HG02623 (cell line): Measurements from ENCODE around the gene NSF.
"Not testable (repeated sequence)": the region's sequence is repeated elsewhere in the genome, so short reads cannot be mapped to it uniquely, and the experiment has no call there.

Experiments used
- ATAC-seq: cut with Tn5 transposase; IDR thresholded peaks from one replicate; pipeline ENCODE4 v1.9.1; 2021; ENCODE audit warnings: moderate library complexity; ENCODE audit not compliant: unreplicated experiment

NSF gene

DNA sequence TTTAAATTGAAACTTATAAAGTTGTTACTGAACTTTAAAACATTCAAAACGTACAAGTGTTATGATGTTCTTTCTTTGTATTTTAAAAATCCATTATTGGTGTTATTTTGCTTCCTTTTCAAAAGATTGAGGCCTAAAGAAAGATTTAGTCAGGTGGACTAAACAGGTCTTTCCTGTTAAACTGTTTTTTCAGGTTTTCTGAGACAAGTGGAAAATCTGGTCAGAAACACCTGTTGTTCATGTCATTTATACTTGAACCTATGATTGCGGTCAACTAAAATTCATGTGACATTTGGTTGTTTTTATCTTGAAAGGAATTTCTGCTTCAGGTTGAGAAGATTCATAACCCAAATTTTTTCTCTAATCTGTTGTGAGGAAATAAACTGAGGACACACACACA lies 108.5 kb downstream of the NSF start:
- not testable (repeated sequence) for ATAC-seq

DNA sequence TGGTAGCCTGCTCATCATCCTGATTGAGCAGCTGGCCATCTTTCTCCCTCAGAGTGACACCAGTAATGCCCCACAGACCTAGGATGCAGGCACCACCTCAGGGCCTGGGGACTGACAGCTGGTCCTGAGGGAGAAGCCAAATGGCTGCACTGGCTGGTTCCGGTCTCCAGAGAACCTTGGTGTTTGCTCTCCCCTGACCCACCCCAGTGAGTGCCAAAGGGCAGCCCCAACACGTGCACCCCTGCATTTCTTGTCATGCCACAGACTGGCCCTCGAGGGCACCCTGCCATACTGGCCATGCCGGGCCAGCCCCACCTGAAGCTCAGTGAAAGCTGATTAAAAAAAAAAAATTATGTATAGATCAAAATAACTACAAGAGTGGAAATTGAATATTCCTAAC lies 127.5 kb downstream of the NSF start:
- no peak for ATAC-seq

DNA sequence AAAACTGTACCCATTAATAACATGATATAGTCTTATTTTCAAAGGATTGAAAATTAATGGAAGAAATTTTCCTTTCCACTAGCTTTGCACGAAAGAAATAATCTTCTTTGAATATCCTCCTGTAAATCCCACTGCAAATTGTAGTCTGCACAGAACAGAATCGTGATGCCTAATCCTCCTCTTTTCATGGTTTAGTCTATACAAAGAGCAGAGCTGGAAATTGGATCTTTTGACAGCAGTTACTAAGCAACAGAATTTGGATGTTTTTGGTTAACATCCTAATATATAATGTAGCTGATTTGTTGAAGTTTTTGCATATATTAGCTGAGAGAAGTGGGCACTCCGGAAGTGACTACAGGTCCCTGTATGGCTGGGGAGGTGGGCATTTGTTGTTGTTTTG lies 129.4 kb downstream of the NSF start:
- no peak for ATAC-seq

DNA sequence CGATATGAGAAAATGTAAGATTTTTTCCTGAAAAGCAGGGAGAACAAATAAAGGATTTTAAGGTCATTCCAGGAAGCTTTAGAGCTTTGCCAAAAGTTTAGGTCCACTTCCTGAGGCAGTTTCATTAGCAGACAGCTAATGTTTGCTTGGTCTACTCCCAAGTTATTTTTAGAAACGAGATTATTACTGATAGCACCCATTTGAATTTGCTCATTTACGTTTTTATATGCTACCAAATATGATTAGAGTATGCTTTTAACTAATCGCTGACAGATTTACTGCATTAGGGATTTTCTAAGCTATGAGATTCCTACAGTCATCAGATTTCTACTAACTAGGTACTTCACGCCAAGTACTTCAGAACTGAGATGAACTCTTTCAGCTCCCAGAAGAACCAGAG lies 129.9 kb downstream of the NSF start:
- no peak for ATAC-seq

DNA sequence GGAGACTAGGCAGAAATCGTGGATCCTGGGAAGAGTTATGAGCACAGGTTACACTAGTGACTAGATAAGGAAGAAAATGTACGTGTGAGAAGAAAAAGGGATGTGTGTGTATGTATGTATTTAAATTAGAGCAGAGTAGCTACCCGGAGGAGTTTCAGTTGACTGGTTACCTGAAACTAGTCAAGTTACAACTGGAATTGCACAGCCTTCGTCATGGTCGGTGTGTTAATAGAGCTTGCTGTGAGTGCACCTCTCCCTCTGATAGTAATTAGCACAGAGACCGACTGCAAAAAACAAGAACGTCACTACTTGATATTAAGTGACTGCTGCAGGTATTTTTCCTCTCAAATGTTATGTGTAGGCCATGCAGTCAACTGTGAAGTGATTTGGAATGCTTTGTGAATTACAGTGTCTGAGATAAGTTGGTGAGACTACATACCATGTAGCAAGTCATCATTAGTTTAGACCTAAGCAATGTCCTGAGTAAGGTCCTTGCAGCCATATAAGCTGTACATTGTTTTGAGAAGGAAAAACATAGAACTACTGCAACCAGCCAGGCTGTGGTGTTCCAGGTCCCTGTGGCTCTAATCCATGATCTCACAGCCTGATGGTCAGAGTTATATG lies 132.3 kb downstream of the NSF start:
- no peak for ATAC-seq

DNA sequence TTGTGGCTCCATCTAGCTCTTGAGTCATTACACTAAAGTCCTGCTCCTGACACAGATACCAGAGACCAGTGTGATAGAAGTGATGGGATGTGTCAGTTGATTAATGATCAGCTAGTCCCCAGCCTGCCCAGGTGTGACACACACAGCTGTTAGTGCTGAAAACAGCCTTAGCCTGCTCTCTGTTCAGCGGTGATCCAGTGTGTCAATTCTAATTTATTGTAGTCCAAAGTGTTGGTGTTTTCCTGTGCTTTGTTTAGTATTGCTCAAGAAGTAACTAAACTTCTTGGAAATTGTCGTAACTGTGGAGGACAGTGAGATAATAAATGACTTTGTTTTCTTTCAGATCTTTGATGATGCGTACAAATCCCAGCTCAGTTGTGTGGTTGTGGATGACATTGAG lies 135.7 kb downstream of the NSF start:
- no peak for ATAC-seq

DNA sequence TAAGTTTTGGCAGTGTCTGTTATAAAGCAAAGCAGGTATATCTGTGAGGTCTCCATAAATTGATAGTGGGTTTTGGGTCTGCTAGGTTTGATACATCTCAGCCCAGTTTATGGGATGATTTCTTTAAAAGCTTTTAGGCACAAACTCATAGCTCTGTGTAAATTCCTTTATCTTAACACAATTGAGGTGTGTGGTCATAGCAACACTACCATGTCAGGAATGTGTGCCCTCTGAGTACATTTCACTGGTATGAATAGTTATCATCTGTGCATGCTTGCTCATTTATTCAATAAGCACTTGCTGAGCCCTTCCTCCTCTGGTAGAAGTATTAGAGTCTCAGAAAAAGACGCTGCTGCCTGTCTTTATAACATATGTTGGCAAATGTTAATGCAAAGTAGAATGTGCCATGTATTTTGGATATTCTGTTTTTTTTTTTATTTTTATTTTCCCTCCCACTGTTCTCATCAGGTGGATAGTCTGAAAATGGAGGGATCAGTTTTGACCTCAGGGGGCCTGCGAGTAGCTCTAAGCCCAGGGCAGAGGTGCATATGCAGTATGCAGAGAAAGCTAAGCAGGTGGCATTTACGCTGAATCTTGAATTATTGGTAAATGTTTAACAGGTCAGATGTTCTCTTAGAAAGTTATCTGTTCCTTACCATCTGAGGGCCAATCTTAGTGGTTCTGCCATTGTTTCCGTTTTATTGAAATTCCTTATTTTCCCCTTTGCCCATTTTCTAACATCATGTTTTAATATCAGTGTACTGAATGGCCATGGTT lies 137.3 kb downstream of the NSF start:
- ATAC-seq = no peak

DNA sequence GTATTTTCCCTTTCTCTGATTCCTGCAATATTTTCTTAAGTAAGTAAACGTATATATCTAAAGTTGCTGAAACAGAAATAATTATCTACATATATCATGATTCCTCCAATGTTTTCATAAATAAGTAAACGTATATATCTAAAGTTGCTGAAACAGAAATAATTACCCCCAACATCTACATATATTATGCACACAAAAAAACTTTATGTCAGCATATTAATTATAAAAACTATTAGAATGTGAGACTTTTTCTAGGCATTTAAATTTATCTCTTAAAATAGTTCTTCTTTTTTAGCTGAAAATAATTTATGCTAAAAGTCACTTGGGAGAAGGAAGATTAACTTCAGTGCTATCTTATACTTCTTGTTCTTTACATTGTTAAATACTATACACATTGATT lies 139.6 kb downstream of the NSF start:
- ATAC-seq = no peak

DNA sequence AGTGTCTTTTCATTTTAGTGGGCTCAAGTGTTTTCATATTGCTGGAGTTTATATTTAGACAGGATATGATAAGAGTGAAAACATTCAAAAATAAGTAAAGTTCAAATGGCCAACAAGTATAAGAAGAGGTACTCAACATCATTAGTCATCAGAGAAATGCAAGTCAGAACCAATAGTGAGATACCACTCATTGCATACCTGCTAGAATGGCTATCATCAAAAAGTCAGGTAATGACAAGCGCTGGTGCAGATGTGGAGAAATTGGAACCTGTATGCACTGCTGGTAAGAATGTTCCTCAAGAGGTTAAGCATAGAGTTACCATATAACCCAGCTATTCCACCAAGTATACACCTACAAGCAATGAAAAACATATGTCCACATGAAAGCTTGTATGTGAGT lies 140.2 kb downstream of the NSF start:
- no peak for ATAC-seq

DNA sequence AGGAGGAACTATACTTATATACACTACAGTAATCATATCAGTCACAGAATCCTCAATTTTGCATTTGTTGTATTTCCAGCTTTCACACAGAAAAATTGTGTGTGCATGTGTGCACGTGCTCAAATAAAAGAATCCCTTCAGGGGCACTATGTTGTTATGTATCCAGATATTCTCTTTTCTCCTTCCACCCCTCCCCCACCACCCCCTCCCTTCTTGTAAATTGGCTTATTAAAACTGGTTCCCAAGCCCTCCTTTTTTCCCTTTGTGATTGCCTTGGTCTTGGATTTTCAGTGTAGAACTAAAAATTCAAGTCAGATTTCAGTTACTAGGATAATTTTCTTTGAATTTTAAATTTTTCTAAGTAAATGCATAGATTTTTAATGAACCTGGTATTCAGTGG lies 141.7 kb downstream of the NSF start:
- ATAC-seq = no peak

DNA sequence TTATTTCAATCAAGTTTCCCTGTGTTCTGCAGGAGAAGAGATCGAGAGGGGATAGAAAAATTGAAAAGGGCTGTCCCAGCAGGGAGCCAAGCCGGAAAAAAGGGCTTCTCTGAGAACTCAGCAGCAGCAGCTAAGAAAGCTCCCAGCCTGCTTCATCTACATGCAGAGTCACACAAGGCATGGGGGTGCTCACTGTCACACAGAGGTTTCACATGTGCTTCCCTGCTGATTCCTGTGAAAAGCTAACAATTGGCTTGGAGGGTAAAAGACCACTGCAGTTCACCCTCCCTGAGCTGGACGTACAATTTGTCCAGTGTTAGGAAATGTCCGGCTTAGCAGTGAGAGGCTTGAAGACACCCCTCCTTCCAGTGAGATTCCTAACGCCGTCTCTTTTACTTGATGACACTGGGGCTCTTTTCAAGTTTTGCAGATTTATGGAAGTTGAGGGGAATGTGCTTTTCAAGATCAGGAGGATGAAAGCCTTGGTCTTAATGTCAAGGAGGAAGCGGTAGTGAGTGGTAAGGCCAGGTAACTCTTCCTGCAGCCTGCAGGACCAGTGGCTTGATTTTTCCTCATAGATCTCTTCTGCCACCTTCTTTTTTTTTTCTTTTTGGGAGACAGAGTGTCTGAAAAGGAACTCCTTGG lies 142.4 kb downstream of the NSF start:
- ATAC-seq = no peak

DNA sequence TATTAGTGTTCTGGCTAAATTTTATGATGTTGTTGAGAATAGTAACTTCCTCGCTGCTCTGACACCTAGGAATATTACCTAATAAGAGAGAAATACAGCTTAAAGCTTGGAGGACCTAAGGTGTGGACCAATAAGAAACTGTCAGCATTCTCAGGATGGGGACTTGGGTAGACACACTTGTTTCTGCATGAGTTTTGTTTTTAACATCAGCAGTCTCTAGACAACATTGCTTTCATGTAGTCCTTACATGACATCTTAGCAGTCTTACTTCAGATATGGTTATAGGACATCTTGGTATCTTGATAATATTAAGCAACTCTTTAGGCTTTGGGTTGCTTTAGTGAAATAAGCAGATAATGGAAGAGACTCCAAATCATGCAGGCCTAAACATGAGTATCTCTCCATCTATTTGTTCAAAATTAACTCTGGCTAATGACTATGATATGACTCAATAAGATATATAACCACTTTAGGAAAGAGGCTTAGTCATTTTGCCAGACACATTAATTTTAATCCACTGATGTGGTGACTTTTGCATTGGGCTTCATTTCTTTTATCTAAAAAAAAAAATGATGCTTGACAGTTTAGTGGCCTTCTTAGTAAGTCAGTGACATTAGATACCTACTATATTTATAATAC lies 143.5 kb downstream of the NSF start:
- no peak for ATAC-seq

DNA sequence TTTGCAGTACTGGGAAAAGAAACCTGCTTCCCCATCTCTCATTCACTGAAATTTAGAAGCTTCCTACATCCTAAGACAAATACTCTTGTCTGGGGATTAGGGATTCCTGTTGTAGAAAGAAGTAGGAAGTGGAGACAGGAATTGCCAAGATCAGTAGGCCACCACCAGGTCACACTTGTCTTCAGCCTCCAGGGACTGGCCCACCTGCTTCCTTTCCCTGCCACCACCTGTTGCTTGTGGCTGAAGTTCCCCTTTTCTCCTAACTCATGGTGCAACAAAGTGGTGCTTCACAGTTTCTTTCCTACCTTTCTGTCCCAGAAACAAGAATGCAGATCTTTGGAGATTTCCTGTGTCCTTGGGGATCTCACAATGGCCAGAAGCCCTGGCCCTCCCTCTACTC lies 145.6 kb downstream of the NSF start:
- no peak for ATAC-seq

DNA sequence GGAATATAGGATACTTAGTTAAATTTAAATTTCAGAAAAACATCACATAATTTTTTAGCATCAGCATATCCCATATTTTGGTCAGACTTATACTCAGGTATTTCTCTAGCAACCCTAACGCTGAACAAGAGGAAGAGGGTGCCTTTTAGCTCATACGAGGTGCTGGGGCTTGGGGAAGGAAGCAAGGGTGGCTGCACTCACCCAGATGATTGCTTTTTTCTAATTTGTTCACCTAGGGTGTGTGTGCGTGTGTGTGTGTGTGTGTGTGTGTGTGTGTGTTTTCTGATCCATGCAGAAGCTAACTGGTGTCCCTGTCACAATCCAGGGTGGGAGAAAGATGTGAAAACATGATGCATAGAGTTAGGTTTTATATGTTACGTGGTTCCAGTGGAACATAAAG lies 146.9 kb downstream of the NSF start:
- ATAC-seq = no peak

DNA sequence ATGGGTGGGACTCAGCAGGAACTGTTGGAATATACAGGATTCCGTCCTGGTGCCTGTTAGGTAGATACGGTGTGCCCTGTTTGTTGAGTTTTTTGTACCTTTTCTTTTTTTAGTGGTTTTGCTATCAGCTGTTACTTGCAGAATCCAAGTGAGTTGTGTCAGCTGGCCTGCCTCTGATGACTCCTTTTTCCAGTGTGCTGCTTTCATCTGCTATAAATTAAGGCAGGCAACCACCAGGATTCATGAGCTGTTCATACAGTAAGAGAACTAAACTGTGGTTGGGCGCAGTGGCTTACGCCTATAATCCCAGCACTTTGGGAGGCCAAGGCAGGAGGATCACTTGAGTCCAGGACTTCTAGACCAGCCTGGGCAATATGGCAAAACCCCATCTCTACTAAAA lies 148.1 kb downstream of the NSF start:
- no peak for ATAC-seq

DNA sequence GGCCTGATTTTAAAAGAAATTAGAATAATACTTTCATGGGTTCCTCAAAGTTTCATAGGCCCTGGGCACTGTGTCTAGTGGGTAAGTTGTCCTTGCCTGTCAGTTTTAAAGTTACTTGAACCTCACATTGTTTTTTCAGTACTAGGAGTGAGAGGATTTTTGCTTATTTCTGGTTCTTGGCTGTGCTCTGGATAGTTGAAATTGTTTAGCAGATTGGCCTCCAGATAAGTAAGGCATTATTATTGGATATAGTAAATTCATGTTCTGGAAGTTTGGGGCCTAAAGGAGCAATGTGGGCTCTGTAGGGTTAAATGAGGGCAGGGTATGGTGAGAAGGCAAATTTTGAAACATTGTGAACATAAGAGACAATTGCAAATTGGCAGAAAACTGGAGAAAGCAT lies 149.5 kb downstream of the NSF start:
- ATAC-seq = no peak

DNA sequence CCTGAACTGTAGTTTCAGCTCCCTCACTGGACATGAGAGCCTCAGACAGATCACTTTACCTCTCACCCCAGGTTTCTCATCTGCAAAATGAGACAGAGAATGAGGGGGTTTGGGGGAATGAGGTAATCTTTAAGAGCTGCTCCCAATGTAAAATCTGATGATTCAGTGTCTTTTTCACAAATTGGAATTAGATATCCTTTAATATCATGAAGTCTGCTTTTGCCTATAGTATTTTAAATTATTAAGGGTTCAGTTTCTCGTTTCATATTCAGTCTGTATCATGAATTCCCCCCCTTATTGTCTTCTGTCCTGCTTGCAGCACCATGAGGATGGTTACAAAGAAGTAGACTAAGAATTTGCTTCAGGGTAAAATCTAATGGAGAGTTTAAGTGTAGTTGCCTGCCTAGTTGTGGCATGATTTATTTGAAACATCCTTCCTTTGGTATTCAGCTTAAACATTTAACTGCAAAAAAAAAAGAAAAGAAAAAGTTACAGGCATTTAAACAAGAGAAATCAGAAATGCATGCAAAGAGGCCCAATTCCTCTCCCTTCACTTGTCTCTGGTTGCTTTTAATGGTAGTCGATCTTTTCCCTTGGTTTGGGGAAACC lies 150.8 kb downstream of the NSF start:
- ATAC-seq = no peak

DNA sequence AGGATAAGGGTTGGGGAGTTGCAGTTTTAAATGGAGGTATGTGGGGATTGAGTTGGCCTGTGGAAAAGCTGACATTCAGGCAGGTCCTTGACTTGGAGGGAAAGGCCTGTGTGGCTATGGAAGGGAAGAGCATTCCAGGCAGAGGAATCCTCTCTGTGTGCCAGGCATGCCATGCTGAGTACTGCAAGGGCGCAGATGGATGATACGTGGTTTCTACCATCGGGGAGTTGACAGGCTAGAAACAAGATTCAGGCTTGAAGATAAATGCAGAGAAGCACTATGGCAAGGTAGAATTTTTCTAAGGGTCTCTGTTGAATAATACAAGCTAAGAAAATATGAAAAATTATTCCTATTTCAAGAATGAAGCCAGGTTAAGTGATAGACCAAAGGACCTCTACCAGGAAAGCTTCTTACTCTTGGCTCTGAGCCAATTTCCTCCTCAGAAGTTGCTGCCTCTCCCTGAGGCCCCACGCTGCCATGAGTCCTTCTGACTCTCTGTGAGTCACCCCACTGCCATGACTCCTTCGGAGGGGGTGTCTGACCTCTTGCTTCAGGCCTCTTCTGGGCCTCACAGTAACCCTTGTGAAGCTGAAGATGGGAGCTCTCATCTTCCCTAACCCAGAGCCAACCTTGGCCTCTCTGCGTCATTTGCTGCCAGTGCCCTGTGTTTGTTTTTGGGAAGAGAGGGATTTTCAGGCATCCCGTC lies 152.2 kb downstream of the NSF start:
- ATAC-seq = no peak

DNA sequence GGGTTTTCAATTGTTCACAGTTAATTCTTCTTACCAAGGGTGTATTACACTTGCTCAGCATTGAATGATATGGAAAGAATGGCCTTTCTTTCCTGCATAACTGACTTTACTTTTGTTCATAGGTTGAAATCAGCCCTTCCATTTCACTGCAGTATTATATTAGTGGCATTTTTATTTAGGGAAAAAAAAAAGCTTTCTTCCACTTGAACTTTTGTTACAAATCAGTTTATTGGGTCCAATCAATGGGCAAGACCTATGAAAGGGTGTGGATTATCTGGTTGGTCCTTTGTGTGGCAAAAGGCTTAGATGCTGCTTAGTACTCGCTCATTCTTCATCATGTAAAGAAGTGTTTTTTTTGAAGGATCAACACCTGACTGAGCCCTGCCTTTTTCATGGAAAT lies 154.0 kb downstream of the NSF start:
- no peak for ATAC-seq

DNA sequence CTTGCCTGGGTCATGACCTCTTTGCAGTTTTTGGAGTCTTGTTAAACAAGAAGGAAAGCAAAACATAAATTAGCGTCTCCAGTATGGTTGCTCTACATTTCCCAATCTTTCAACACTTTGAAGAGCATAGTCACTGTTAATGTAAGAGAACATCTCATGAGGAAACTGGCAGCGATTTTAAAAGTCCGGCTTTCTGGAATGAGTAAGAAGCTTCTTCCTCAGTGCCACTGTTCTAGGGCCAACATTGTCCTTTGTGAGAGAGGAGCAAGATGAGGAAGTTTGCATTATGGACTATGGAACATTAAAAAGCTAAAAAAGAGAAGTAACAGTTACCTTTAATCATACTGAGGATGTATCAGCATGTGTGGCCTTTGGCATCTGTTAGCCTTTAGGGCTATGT lies 154.9 kb downstream of the NSF start:
- ATAC-seq = no peak

DNA sequence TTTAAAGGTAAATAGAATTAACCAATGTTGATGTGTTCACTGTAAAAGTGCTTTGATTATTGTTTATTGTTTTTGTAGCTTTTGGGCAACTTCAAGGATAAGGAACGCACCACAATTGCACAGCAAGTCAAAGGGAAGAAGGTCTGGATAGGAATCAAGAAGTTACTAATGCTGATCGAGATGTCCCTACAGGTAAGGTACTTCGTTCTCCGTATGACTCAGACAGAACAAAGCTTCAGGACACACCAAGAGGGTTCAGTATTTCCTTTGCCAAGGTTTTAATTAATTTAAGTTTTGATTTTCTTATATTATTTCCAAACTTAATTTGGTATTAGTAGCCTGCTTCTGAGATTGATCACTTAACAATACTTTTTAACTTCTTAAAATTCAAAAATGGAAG lies 161.0 kb downstream of the NSF start:
- no peak for ATAC-seq
